Pulmonary artery endothelial cell (primary cell): ENCODE measurements around the gene CACNA1A. TPM values are rescaled to one million over a fixed set of nuclear protein-coding genes. Genes with fewer than 3 reads are reported as not detected.
"Not testable (repeated sequence)": the region's sequence is repeated elsewhere in the genome, so short reads cannot be mapped to it uniquely, and the experiment has no call there.

Source experiments
- DNase-seq: peaks from one replicate; pipeline ENCODE4 v3.0.0-alpha.2; 2011; ENCODE audit warnings: low read depth, low spot score
- total RNA-seq: library from RNA; depleted of rRNA; stranded (reverse); fragments of >200 nt; gene quantifications from 2 replicates; pipeline ENCODE4 v1.2.3, GENCODE V29; 2014

Gene CACNA1A
- total RNA-seq, 1 donor from 2014 or later, result 0.07 TPM

DNA sequence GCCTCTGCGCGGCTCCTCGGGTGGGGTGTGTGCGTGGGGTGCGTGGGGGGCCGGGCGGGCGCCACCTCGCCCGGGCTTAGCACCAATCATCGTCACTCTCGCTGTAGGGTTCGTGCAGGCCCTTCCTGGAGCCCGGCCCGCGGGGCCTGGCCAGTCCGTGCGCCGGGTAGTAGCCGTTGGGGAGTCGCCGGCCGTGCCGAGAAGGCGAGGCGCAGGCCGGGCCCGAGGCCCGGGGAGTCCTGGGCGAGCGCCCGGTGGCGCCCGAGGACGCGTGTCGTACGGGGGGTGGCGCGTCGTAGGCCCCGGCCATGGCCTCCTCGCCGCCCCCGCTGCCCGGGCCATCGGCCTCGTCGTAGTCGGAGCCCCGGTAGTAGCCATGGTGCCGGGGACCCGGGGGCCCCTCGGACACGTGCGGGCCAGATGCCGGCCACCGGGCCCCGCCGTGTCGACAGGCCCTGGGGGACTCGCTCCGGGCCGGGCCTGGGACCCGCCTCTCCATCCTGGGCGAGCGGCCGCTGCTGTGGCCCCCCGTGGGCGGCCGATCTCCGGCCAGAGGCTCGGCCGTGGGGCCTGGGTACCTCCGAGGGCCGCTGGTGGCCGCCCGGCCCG lies 298.9 kb downstream of the CACNA1A start:
- no peak for DNase-seq

DNA sequence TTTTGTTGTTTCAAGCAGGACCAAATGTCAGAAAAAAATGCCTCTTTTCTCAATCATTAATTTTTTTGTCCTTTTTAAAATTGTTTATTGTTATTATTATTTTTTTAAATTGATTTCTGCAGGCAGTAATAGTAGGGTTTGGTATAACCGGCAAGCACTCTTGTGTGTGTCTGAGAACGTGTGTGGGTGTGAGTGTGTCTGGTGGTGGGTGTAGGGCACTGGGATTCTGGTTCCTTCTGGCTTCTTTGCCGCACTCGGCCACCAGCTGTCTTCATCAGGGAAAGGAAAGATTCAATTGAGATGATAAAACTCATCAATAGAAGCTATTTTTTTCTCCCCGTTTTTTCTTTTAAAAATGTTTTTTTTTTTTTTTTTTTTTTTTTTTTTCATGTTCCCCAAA lies 299.7 kb downstream of the CACNA1A start:
- DNase-seq, result no peak

DNA sequence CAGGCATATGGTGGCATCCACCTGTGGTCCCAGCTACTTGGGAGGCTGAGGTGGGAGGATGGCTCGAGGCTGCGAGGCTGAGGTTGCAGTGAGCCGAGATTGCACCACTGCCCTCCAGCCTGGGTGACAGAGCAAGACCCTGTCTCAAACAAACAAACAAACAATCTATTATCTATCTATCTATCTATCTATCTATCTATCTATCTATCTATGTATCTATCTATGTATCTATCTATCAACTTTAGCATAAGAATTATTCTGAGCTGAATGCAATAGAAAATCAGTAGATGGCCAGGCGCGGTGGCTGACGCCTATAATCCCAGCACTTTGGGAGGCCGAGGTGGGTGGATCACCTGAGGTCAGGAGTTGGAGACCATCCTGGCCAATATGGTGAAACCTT lies 304.2 kb downstream of the CACNA1A start:
- not testable (repeated sequence) for DNase-seq

DNA sequence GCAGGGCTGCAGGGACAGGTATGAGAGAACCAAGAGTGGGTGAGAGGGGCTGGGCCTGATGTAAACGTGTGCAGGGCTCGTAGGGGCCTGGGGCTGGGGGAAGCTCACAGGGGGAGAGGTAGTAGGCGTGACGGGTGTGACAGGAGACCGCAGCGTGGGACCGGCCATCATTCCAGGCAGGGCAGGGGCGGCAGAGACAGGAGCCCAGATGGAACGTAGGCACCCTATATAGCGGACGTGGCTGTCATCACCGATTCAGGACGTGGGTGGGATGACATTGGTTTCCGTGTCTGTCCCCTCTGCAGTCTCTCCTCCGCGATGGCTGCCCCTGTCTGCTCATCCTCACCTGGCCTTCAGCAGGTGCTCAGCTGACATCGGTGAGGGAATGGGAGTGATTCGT lies 307.6 kb downstream of the CACNA1A start:
- DNase-seq, result no peak

DNA sequence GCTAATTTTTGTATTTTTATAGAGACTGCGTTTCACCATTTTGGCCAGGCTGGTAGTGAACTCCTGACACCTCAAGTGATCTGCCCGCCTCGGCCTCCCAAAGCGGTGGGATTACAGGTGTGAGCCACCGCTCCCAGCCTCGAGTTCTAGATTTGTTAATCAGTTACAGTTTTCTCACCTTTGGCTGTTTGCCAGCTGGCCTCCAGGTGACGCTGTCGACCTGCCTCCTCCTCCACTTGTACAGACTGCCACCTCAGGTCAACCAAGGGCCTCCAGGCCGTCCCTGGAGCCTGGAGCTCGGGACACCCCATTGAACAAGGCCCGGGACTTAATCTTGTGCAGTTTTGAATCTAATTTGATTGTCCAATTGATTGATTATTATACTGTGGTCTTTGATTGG lies 310.6 kb downstream of the CACNA1A start:
- no peak for DNase-seq

DNA sequence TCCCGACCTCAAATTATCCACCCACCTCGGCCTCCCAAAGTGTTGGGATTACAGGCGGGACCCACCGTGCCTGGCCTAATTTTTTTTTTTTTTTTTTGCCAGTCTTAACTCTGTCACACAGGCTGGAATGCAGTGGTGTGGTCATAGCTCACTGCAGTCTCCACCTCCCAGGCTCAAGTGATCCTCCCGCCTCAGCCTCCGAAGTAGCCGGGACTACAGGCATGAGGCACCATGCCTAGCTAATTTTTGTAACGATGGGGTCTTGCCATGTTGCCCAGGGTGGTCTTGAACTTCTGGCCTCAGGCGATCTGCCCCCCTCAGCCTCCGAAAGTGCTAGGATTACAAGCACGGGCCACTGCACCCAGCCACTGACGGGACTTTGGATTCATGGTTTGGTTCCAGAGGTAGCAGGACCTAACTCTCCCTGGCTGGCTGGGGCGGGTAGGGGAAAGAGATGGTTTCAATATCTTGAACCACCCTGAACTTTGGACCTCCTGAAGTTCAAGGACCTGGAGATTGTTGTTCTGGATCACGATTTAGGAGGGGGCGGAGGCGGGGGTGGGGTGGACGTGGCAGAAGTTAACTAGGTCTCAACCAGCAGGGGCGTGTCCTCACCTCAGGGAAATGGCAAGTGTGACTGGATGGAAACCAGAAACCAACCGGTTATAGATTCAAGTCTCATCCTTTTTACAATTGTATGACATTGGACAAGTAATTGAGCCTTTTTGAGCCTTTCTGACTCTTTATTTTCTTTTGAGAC lies 315.3 kb downstream of the CACNA1A start:
- DNase-seq, result no peak

DNA sequence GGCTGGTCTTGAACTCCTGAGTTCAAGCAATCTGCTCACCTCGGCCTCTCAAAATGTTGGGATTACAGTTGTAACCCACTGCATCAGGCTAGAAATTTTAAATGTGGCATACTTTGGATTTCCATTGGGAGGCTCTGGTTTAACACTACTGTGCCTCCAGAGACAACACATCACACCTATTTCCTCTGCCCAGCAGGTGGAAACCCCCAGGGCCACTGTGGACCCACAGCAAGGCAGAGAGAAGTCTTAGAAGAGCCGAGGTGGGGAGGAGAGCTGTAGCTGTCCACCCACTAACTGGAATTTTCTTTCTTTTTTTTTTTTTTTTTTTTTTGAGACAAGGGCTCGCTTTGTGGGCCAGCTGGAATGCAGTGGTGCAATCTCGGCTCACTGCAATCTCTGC lies 316.7 kb downstream of the CACNA1A start:
- DNase-seq, result no peak

DNA sequence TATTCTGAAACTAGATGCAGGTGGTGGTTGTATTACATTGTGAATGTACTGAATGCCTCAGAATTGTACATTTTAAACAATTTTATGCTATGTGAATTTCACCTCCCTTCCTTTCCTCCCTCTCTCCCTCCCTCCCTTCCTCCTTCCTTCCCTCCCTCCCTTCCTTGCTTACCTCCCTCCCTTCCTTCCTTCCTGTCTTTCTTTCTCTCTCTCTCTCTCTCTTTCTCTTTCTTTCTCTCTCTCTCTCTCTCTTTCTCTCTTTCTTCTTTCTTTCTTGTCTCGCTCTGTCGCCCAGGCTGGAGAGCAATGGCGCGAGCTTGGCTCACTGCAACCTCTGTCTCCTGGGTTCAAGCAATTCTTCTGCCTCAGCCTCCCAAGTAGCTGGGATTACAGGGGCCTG lies 318.9 kb downstream of the CACNA1A start:
- no peak for DNase-seq

DNA sequence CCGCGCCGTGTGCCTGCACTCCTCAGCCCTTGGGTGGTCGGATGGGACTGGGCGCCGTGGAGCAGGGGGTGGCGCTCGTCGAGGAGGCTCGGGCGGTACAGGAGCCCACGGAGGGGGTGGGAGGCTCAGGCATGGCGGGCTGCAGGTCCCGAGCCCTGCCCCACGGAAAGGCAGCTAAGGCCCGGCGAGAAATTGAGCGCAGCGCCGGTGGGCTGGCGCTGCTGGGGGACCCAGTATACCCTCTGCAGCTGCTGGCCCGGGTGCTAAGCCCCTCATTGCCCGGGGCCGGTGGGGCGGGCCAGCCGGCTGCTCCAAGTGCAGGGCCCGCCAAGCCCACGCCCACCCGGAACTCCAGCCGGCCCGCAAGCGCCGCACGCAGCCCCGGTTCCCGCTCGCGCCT lies 319.6 kb downstream of the CACNA1A start:
- not testable (repeated sequence) for DNase-seq

DNA sequence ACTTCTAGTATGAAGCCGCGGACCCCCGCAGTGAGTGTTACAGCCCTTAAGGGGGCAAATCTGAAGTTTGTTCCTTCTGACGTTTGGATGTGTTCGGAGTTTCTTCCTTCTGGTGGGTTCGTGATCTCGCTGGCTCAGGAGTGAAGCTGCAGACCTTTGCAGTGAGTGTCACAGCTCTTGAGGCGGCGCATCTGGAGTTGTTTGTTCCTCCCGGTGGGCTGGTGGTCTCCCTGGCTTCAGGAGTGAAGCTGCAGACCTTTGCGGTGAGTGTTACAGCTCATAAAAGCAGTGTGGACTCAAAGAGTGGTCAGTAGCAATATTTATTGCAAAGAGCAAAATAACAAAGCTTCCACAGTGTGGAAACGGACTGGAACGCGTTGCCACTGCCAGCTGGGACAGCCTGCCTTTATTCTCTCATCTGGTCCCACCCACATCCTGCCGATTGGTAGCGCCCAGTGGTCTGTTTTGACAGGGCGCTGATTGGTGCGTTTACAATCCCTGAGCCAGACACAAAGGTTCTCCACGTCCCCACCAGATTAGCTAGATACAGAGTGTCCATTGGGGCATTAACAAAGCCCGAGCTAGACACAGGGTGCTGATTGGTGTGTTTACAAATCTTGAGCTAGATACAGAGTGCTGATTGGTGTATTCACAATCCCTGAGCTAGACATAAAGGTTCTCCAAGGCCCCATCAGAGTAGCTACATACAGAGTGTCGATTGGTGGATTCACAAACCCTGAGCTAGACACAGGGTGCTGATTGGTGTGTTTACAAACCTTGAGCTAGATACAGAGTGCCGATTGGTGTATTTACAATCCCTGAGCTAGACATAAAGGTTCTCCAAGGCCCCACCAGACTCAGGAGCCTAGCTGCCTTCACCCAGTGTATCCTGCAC lies 320.3 kb downstream of the CACNA1A start:
- not testable (repeated sequence) for DNase-seq

DNA sequence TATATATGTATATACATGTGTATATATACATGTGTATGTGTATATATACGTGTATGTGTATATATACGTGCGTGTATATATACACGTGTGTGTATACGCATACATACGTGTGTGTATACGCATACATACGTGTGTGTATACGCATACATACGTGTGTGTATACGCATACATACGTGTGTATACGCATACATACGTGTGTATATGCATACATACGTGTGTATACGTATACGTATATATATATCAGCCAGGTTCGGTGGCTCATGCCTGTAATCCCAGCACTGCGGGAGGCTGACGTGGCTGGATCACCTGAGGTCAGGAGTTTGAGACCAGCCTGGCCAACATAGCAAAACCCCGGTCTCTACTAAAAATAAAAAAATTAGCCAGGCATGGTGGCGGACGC lies 321.4 kb downstream of the CACNA1A start:
- not testable (repeated sequence) for DNase-seq

DNA sequence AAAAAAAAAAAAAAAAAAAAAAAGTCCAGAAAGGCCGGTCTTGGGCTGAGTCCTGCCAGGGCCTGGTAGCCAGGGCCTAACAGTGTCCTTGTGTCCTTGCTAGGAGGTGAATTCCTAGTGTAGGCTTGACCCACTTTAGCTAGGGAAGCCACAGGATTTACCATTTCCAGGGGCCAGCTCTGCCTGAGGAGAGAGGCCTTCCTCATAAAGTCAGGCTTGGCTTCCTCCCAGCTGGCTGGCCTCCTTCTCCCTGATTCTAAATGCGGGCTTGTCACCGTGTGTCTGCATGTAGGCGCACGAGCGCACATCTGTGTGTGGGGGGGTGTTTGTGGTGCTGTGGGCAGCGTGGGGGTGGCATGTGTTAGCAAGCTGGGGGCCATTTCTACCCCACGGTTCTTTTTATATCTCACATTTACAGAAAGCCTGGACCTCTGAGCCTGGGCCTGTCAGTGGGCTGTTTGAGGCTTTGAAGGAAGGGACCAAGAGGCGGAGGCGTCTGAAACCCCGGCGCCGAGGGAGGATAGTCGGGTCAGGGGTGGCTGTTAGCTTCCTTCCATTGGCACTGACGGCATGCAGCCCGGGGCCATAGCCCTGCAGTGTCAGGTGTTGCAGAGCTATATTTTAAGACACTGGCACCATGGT lies 324.4 kb downstream of the CACNA1A start:
- no peak for DNase-seq

DNA sequence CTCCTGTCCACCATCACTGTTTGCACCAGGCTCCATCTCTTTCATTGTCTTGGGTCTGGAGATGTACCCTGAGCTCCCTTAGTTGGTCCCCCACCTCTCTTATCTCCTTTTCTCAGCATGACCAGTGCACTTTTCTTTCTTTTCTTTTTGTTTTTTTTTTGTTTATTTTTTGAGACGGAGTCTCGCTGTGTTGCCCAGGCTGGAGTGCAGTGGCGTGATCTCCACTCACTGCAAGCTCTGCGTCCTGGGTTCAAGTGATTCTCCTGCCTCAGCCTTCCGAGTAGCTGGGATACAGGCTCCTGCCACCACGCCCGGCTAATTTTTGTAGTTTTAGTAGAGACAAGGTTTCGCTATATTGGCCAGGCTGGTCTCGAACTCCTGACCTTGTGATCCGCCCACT lies 328.0 kb downstream of the CACNA1A start:
- DNase-seq, result not testable (repeated sequence)

DNA sequence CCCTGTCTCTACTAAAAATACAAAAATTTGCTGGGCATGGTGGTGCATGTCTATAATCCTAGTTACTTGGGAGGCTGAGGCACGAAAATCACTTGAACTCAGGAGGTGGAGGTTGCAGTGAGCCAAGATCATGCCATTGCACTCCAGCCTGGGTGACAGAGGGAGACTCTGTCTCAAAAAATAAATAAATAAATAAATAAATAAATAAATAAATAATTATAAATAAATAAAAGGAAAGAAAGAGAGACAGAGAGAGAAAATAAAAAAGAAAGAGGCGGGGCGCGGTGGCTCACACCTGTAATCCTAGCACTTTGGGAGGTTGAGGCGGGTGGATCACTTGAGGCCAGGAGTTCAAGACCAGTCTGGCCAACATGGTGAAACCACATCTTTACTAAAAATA lies 328.7 kb downstream of the CACNA1A start:
- not testable (repeated sequence) for DNase-seq

DNA sequence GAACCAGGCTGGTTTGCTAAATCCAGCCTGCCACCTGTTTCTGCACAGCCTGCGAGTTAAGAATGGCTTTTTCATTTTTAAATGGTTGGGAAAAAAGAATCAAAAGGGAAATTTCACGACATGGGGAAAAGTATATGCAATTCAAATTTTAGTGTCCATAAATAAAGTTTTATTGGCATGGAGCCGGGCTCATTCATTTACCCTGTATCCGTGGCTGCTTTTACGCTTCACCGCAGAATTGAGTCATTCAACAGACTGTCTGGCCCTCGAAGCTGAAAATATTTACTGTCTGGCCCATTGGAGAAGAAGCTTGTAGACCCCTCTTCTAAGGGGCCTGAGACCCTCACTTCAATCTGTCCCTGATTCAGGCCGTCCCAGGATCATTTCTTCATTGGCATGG lies 329.9 kb downstream of the CACNA1A start:
- DNase-seq, result no peak

DNA sequence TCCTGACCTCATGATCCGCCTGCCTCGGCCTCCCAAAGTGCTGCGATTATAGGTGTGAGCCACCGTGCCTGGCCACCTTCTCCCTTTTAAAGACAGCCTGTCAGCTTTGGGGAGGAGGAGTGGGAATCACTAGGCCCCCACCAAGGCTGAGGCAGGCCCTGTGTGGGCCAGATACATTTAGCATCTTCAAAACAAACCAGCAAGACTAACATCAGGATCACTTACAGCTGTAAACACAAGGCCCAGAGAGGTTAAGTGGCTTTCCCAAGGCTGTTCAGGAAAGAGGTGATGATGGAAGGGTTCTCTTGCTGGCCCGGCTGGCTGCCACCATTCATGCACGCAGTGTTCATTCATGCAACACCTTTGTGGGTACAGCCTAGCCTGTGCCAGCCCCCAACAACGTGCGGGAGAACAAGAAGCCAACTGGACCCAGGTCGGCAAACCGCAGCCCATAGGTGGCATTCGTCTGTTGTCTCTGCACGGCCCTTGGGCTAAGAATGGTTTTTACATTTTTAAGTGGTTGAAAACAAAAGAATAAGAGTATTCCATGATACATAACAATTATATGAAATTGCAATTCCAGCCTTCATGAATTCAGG lies 333.0 kb downstream of the CACNA1A start:
- no peak for DNase-seq

DNA sequence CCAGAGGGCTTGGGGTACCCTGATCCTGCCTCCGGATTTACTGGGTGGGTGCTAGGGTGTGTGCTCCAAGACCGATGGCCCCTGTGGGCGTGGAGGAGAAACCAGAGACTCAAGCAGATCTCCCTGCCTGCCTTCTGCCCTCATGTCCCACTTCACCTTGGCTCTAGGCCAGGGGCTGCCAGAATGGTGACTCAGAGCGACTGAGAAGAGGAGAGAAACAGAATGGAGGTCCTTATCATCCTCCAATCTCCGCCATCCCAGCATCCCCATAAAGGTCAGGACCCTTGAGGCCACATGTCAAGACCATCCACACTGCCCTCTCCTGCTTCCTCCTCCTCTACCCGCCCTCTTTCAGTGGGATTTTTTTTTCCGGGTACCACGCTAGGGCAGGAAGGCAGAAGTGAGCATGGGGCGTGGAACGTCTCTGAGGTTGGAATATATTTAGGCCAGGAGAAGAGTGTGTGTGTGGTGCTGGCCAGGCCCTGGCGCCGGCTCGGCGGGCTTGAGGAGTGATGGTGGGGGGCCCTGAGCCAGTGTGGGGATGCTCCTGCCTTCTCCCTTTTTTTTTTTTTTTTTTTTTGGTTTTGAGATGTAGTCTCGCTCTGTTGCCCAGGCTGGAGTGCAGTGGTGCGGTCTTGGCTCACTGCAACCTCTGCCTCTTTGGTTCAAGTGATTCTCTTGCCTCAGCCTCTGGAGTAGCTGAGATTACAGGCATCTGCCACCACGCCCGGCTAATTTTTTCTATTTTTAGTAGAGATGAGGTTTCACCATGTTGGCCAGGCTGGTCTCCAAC lies 333.7 kb downstream of the CACNA1A start:
- DNase-seq, result no peak

DNA sequence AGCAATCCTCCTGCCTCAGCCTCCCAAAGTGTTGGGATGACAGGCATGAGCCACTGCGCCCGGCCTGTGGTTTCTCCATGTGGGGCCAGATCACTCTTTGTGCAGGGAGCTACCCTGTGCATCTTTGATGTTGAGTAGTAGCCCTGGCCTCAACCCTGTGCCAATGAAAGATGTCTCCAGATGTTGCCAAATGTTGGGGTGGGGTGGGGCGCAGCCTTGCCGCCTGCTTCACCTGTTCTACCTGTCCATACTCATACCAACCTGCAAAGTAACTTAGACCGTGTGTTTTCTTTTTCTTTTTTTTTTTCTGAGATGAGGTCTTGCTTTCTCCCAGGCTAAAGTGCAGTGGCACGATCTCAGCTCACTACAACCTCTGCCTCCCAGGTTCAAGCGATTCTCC lies 335.1 kb downstream of the CACNA1A start:
- DNase-seq, result no peak

DNA sequence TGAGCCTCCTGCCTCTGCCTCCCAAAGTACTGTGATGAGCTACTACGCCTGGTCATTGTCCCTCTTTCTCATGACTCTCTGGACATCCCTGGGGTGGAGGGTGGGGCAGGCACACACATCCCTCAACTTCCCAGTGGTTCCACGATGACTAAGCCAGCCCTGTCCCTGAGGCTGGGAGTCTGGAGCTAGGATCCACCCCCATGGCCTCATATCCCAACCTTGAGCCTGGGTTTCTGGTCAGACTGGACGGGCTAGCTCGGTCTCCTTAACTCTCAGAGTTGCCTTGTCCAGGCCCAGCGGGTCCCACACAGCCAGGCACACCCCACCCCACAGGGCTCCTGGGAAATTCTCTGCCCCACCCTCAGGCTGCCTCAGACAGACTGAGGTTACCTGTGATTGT lies 336.5 kb downstream of the CACNA1A start:
- no peak for DNase-seq

DNA sequence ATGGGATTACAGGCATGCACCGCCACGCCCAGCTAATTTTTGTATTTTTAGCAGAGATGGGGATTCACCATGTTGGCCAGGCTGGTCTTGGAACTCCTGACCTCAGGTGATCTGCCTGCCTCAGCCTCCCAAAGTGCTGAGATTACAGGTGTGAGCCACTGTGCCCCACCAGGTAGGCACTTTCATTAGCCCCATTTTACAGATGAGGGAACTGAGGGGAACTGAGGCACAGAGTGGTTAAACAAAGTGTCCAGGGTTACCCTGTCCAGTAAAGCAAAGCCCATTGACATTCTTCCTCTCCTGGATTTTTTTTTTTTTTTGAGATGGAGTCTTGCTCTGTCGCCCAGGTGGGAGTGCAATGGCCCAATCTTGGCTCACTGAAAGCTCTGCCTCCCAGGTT lies 340.1 kb downstream of the CACNA1A start:
- not testable (repeated sequence) for DNase-seq
